ENCODE results near the gene PLEKHO2.

DNA sequence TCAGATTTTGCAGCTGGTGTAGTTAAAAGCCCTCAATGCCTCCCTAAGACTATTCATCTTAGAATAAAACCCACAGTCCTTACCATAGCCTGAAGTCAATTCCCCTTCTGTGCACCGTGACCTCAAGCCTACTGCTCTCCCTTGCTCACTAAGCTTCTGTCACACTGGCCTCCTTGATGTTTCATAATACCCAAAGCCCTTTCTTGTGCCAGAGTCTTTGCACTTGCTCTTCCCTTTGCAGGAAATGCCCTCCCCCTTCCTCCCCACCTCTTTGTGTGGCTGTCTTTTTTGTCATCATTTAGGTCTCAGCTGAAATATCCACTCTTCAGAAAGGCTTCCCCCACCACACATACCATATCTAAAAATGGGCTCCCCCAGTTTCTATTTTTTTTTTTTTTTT lies 4.2 kb upstream of the PLEKHO2 start:
- TF ChIP-seq, protein P1, sequence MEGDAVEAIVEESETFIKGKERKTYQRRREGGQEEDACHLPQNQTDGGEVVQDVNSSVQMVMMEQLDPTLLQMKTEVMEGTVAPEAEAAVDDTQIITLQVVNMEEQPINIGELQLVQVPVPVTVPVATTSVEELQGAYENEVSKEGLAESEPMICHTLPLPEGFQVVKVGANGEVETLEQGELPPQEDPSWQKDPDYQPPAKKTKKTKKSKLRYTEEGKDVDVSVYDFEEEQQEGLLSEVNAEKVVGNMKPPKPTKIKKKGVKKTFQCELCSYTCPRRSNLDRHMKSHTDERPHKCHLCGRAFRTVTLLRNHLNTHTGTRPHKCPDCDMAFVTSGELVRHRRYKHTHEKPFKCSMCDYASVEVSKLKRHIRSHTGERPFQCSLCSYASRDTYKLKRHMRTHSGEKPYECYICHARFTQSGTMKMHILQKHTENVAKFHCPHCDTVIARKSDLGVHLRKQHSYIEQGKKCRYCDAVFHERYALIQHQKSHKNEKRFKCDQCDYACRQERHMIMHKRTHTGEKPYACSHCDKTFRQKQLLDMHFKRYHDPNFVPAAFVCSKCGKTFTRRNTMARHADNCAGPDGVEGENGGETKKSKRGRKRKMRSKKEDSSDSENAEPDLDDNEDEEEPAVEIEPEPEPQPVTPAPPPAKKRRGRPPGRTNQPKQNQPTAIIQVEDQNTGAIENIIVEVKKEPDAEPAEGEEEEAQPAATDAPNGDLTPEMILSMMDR (IDR thresholded peaks at IDR 0.05) = no peak
- TF ChIP-seq POLR2A (IDR thresholded peaks at IDR 0.05) = no peak
